HFFc6 (cell line): ENCODE data around the gene KRT40. TPM values are rescaled to one million over a fixed set of nuclear protein-coding genes. Genes with fewer than 3 reads are reported as not detected.

Experiments used
- DNase-seq: peaks from one replicate; pipeline ENCODE4 v3.0.0-alpha.2; 2018
- H3K27ac Mint-ChIP-seq: 2 replicates; pipeline ENCODE4 v1.8.0; 2020; ENCODE audit warnings: mild to moderate bottlenecking, mixed read lengths
- H3K27me3 Mint-ChIP-seq: 2 replicates; pipeline ENCODE4 v1.8.0; 2021; ENCODE audit warnings: mild to moderate bottlenecking, moderate library complexity, mixed read lengths; ENCODE audit not compliant: insufficient read depth
- H3K36me3 Mint-ChIP-seq: 2 replicates; pipeline ENCODE4 v1.8.0; 2021; ENCODE audit warnings: low read depth, mixed read lengths
- H3K4me1 Mint-ChIP-seq: 2 replicates; pipeline ENCODE4 v1.8.0; 2020; ENCODE audit warnings: low read depth, mixed read lengths
- H3K4me3 Mint-ChIP-seq: 2 replicates; pipeline ENCODE4 v1.8.0; 2020; ENCODE audit warnings: mild to moderate bottlenecking, moderate library complexity, mixed read lengths
- H3K9me3 Mint-ChIP-seq: 2 replicates; pipeline ENCODE4 v1.8.0; 2020; ENCODE audit warnings: mild to moderate bottlenecking, mixed read lengths
- CTCF ChIP-seq: fragments of 200-600 bp; sonication (generic); IDR thresholded peaks from 2 replicates; pipeline ENCODE4 v1.5.0; 2021; ENCODE audit warnings: antibody characterized with exemption, mild to moderate bottlenecking
- total RNA-seq, 6 experiments: library from RNA; stranded (reverse); fragmentation: NEBNext Ultra II Directional; extraction: Animal tissue kit (Norgen Biotek cat#: 25700); gene quantifications; 2 replicates in 1 of 6; 3 replicates in 5 of 6; pipeline ENCODE4 v1.2.3, GENCODE V29; 2021

Gene KRT40
- total RNA-seq, 6 experiments from 2014 or later = not detected

- Mint-ChIP-seq H3K27me3 (no peaks in the 10 kb centered on the region; the same call in 1 of the 2 replicates), H3K4me1 (no peaks in the 10 kb centered on the region; the same call in 1 of the 2 replicates), H3K9me3 (no peaks in the 10 kb centered on the region), H3K27ac (no peak within 1 kb of the TSS), H3K4me3 (no peak within 1 kb of the TSS), H3K36me3 (no peaks in the 10 kb centered on the region)
- TF ChIP-seq CTCF = no peak
- no peak for DNase-seq
Observed at GRCh38 chr17:40937384-40937819, 46.7 kb downstream of the KRT40 start, which contains the start of gene KRT23. Gene KRT23, minus strand, starts transcription at chr17:40937646. Its CDS starts 1,043 bp downstream, at chr17:40936603.

- no peak overlapping the region for H3K4me3 Mint-ChIP-seq
- no peaks in the 10 kb centered on the region for H3K4me1 Mint-ChIP-seq
- TF ChIP-seq CTCF = no peak
- no peaks in the 10 kb centered on the region for H3K36me3 Mint-ChIP-seq
- no peaks in the 10 kb centered on the region for H3K9me3 Mint-ChIP-seq
- no peak overlapping the region for H3K27ac Mint-ChIP-seq
- no peaks in the 10 kb centered on the region; the same call in 1 of the 2 replicates for H3K27me3 Mint-ChIP-seq
- no peak for DNase-seq
Observed at GRCh38 chr17:40936976-40937375, 47.1 kb downstream of the KRT40 start.

- Mint-ChIP-seq H3K27me3 (no peaks in the 10 kb centered on the region; the same call in 1 of the 2 replicates), H3K9me3 (no peaks in the 10 kb centered on the region), H3K4me1 (no peaks in the 10 kb centered on the region), H3K27ac (no peak overlapping the region), H3K36me3 (no peaks in the 10 kb centered on the region), H3K4me3 (no peak overlapping the region)
- no peak for DNase-seq
- TF ChIP-seq CTCF = no peak
Observed at GRCh38 chr17:40936437-40936971, 47.6 kb downstream of the KRT40 start.

- H3K4me1 Mint-ChIP-seq = no peaks in the 10 kb centered on the region
- no peak overlapping the region for H3K4me3 Mint-ChIP-seq
- DNase-seq = no peak
- H3K36me3 Mint-ChIP-seq = no peaks in the 10 kb centered on the region
- H3K27ac Mint-ChIP-seq = no peak overlapping the region
- no peaks in the 10 kb centered on the region for H3K9me3 Mint-ChIP-seq
- no peaks in the 10 kb centered on the region; the same call in 1 of the 2 replicates for H3K27me3 Mint-ChIP-seq
- no peak for TF ChIP-seq CTCF
Observed at GRCh38 chr17:40935624-40936023, 48.5 kb downstream of the KRT40 start.

- Mint-ChIP-seq H3K9me3 (no peaks in the 10 kb centered on the region), H3K4me3 (no peak overlapping the region), H3K4me1 (no peaks in the 10 kb centered on the region), H3K36me3 (no peaks in the 10 kb centered on the region), H3K27me3 (no peaks in the 10 kb centered on the region; the same call in 1 of the 2 replicates), H3K27ac (no peak overlapping the region)
- TF ChIP-seq CTCF = no peak
- no peak for DNase-seq
Observed at GRCh38 chr17:40932608-40933007, 51.5 kb downstream of the KRT40 start.
